Neuronal stem cell (in vitro differentiated cells): ENCODE data around the gene WNT2. TPM values are rescaled to one million over a fixed set of nuclear protein-coding genes. Genes with fewer than 3 reads are reported as not detected.

Experiments
- DNase-seq: peaks from one replicate; pipeline ENCODE4 v3.0.0-alpha.2; 2013; ENCODE audit warnings: low spot score
- H2AFZ ChIP-seq: one replicate; pipeline ENCODE4 v1.6.1; 2013; ENCODE audit warnings: mild to moderate bottlenecking, low read length, inconsistent platforms
- H2AK5ac ChIP-seq: 2 replicates; pipeline ENCODE4 v1.6.1; 2013; ENCODE audit warnings: low read depth, mild to moderate bottlenecking, inconsistent platforms, low read length, moderate library complexity, mixed read lengths
- H2BK120ac ChIP-seq: 2 replicates; pipeline ENCODE4 v1.6.1; 2013; ENCODE audit warnings: low read depth, mild to moderate bottlenecking, inconsistent platforms, low read length, moderate library complexity, mixed read lengths
- H2BK12ac ChIP-seq: one replicate; pipeline ENCODE4 v1.6.1; 2013; ENCODE audit warnings: low read length, inconsistent platforms
- H2BK15ac ChIP-seq: 2 replicates; pipeline ENCODE4 v1.6.1; 2013; ENCODE audit warnings: mild to moderate bottlenecking, low read length, inconsistent platforms, mixed read lengths
- H2BK5ac ChIP-seq: one replicate; pipeline ENCODE4 v1.6.1; 2013; ENCODE audit warnings: inconsistent platforms, mild to moderate bottlenecking, low read length, moderate library complexity
- H3K14ac ChIP-seq: one replicate; pipeline ENCODE4 v1.6.1; 2013; ENCODE audit warnings: low read length, inconsistent platforms
- H3K18ac ChIP-seq: 2 replicates; pipeline ENCODE4 v1.6.1; 2013; ENCODE audit warnings: low read length, inconsistent platforms
- H3K23ac ChIP-seq: 2 replicates; pipeline ENCODE4 v1.6.1; 2013; ENCODE audit warnings: low read depth, mild to moderate bottlenecking, mixed read lengths, low read length, inconsistent platforms; ENCODE audit not compliant: poor library complexity
- H3K27ac ChIP-seq: replicated peaks from 3 replicates; pipeline ENCODE4 v1.5.1; 2013; ENCODE audit warnings: low read length, inconsistent platforms
- H3K27me3 ChIP-seq, 3 experiments: 2 replicates each; pipeline ENCODE4 v1.6.1; 2013; ENCODE audit warnings: low read length in 3 of 3, mild to moderate bottlenecking in 2 of 3, inconsistent platforms in 1 of 3, low read depth in 1 of 3, mixed read lengths in 1 of 3, moderate library complexity in 1 of 3; ENCODE audit not compliant: control insufficient read depth in 3 of 3, insufficient read depth in 3 of 3
- H3K36me3 ChIP-seq, 2 donors: replicated peaks in 1 of 2; 2 replicates each; pipeline ENCODE4 v1.6.1; 2013; ENCODE audit warnings: low read length in 2 of 2; ENCODE audit not compliant: control insufficient read depth in 2 of 2, insufficient read depth in 2 of 2
- H3K4ac ChIP-seq: 2 replicates; pipeline ENCODE4 v1.6.1; 2013; ENCODE audit warnings: inconsistent platforms, mild to moderate bottlenecking, low read length, moderate library complexity
- H3K4me1 ChIP-seq, 2 donors: 1 replicate in 1 of 2; 2 replicates in 1 of 2; pipeline ENCODE4 v1.6.1; 2013; ENCODE audit warnings: low read length in 2 of 2, low read depth in 1 of 2; ENCODE audit not compliant: control insufficient read depth in 2 of 2, insufficient read depth in 1 of 2
- H3K4me2 ChIP-seq: one replicate; pipeline ENCODE4 v1.6.1; 2013; ENCODE audit warnings: mild to moderate bottlenecking, low read length, inconsistent platforms; ENCODE audit not compliant: insufficient read depth, poor library complexity, severe bottlenecking
- H3K4me3 ChIP-seq, 2 donors: 2 replicates each; pipeline ENCODE4 v1.5.1; 2013; ENCODE audit warnings: low read length in 2 of 2, mild to moderate bottlenecking in 2 of 2, inconsistent platforms in 1 of 2, moderate library complexity in 1 of 2
- H3K79me1 ChIP-seq: one replicate; pipeline ENCODE4 v1.6.1; 2013; ENCODE audit warnings: low read depth, mild to moderate bottlenecking, inconsistent platforms, low read length, moderate library complexity
- H3K9ac ChIP-seq: one replicate; pipeline ENCODE4 v1.6.1; 2013; ENCODE audit warnings: mild to moderate bottlenecking, low read depth, low read length, inconsistent platforms; ENCODE audit not compliant: poor library complexity
- H3K9me3 ChIP-seq, 2 donors: replicated peaks in 1 of 2; 2 replicates each; pipeline versions ENCODE3 to v1.6.1; 2013; ENCODE audit warnings: low read length in 2 of 2, mild to moderate bottlenecking in 2 of 2, inconsistent platforms in 1 of 2, low read depth in 1 of 2, mixed read lengths in 1 of 2, moderate library complexity in 1 of 2; ENCODE audit not compliant: control insufficient read depth in 2 of 2, insufficient read depth in 1 of 2
- H4K8ac ChIP-seq: one replicate; pipeline ENCODE4 v1.6.1; 2013; ENCODE audit warnings: low read depth, mild to moderate bottlenecking, inconsistent platforms, low read length, moderate library complexity
- H4K91ac ChIP-seq: one replicate; pipeline ENCODE4 v1.6.1; 2013; ENCODE audit warnings: low read length, low read depth, mild to moderate bottlenecking, inconsistent platforms; ENCODE audit not compliant: poor library complexity
- WGBS, 2 donors: extraction: QIAGEN DNeasy Blood & Tissue Kit; methylation state at CpG; one replicate each; pipeline ENCODE4 v1.1.7; 2013; ENCODE audit warnings: missing lambda C conversion rate in 2 of 2, mixed read lengths in 1 of 2; ENCODE audit not compliant: insufficient read length in 2 of 2, insufficient replicate concordance in 1 of 2; ENCODE audit errors: extremely low coverage in 2 of 2; 5-methylcytosine and 5-hydroxymethylcytosine counted together
- polyA plus RNA-seq, 2 experiments: library from polyadenylated mRNA; stranded (reverse); fragments of 200-250 nt; gene quantifications; one replicate each; pipeline ENCODE4 v1.2.3, GENCODE V29; 2013

The WNT2 gene
- not detected for polyA plus RNA-seq (2013, experiment 1 of 2)
- polyA plus RNA-seq (2013, experiment 2 of 2), result not detected

- peak within 1 kb of the TSS; percentile 16 for H2AK5ac ChIP-seq
- no peak within 1 kb of the TSS for H3K27ac ChIP-seq
- DNase-seq, result peak; percentile 31
- no peak within 1 kb of the TSS for H3K9ac ChIP-seq
- H3K27me3 ChIP-seq, result peaks cover 19 to 94% (median 51%) of the 10 kb centered on the region in 3 experiments
- H3K18ac ChIP-seq, result peak within 1 kb of the TSS; percentile 84
- no peak within 1 kb of the TSS for H2BK15ac ChIP-seq
- H3K23ac ChIP-seq, result no peak within 1 kb of the TSS
- peak within 1 kb of the TSS; percentile 100 for H3K4me2 ChIP-seq
- H3K9me3 ChIP-seq, result no peaks in the 10 kb centered on the region
- no peaks in the 10 kb centered on the region for H3K79me1 ChIP-seq
- H3K4me1 ChIP-seq, result peaks cover 5 to 13% of the 10 kb centered on the region in 2 donors
- no peak within 1 kb of the TSS for H4K91ac ChIP-seq
- H2BK5ac ChIP-seq, result no peak within 1 kb of the TSS
- no peak within 1 kb of the TSS for H3K14ac ChIP-seq
- no CpG with 5 or more reads among the region's 60 CpGs for WGBS, 2 donors
- no peak within 1 kb of the TSS for H3K4ac ChIP-seq
- peak within 1 kb of the TSS; percentile 41 to 80 for H3K4me3 ChIP-seq
- no peak within 1 kb of the TSS for H4K8ac ChIP-seq
- peak within 1 kb of the TSS; percentile 97 for H2AFZ ChIP-seq
- no peak within 1 kb of the TSS for H2BK12ac ChIP-seq
- H2BK120ac ChIP-seq, result no peak within 1 kb of the TSS
- H3K36me3 ChIP-seq, result no peaks in the 10 kb centered on the region
Measured at GRCh38 chr7:117322741-117323304, at the start of gene WNT2. TSS of gene WNT2 (minus strand) at chr7:117323058. CDS start at chr7:117322989, 69 bp downstream.

GRCh38 chr7:117372073-117372472 lies 49.2 kb upstream of the WNT2 start:
- Histone ChIP-seq H2BK15ac (no peak overlapping the region), H2BK120ac (no peak overlapping the region), H3K4me1 (no peaks in the 10 kb centered on the region), H3K14ac (no peak overlapping the region), H2AK5ac (no peak overlapping the region), H2BK5ac (no peak overlapping the region), H4K8ac (no peak overlapping the region), H3K4me2 (no peak overlapping the region), H3K27me3 (no peaks in the 10 kb centered on the region), H2BK12ac (no peak overlapping the region), H3K4ac (no peak overlapping the region), H2AFZ (no peak overlapping the region), H3K36me3 (no peaks in the 10 kb centered on the region), H3K27ac (no peak overlapping the region), H3K23ac (no peak overlapping the region), H4K91ac (no peak overlapping the region), H3K18ac (no peak overlapping the region), H3K9ac (no peak overlapping the region), H3K4me3 (no peak overlapping the region), H3K79me1 (no peaks in the 10 kb centered on the region), H3K9me3 (no peaks in the 10 kb centered on the region)
- DNase-seq, result no peak
- WGBS, 2 donors, result no CpG with 5 or more reads among the region's 1 CpG

- Histone ChIP-seq H3K79me1 (no peaks in the 10 kb centered on the region), H3K23ac (no peak overlapping the region), H4K91ac (no peak overlapping the region), H3K4me2 (no peak overlapping the region), H2BK12ac (no peak overlapping the region), H3K9ac (no peak overlapping the region), H4K8ac (peak overlapping the region; percentile 82), H3K4me1 (no peaks in the 10 kb centered on the region), H3K9me3 (no peaks in the 10 kb centered on the region), H3K27ac (no peak overlapping the region), H2AK5ac (no peak overlapping the region), H2BK5ac (no peak overlapping the region), H2AFZ (no peak overlapping the region), H3K4me3 (no peak overlapping the region), H3K18ac (no peak overlapping the region), H2BK15ac (no peak overlapping the region), H2BK120ac (no peak overlapping the region), H3K14ac (no peak overlapping the region), H3K27me3 (no peaks in the 10 kb centered on the region), H3K4ac (no peak overlapping the region), H3K36me3 (no peaks in the 10 kb centered on the region)
- no peak for DNase-seq
Measured at GRCh38 chr7:117364339-117365080, 41.7 kb upstream of the WNT2 start.

- no peak overlapping the region for H3K23ac ChIP-seq
- no peaks in the 10 kb centered on the region for H3K36me3 ChIP-seq
- H4K8ac ChIP-seq, result no peak overlapping the region
- no peak overlapping the region for H2BK15ac ChIP-seq
- no peaks in the 10 kb centered on the region for H3K9me3 ChIP-seq
- no peak overlapping the region for H2BK5ac ChIP-seq
- H3K9ac ChIP-seq, result no peak overlapping the region
- H3K27ac ChIP-seq, result no peak overlapping the region
- no peaks in the 10 kb centered on the region for H3K27me3 ChIP-seq
- H2AFZ ChIP-seq, result no peak overlapping the region
- H2BK12ac ChIP-seq, result no peak overlapping the region
- no peak overlapping the region for H3K18ac ChIP-seq
- no peaks in the 10 kb centered on the region for H3K4me1 ChIP-seq
- H3K4ac ChIP-seq, result no peak overlapping the region
- no peaks in the 10 kb centered on the region for H3K79me1 ChIP-seq
- no peak overlapping the region for H3K14ac ChIP-seq
- no peak overlapping the region for H2AK5ac ChIP-seq
- no peak overlapping the region for H3K4me2 ChIP-seq
- no peak for DNase-seq
- no peak overlapping the region for H4K91ac ChIP-seq
- H3K4me3 ChIP-seq, result no peak overlapping the region
- H2BK120ac ChIP-seq, result no peak overlapping the region
Measured at GRCh38 chr7:117362294-117362888, 39.5 kb upstream of the WNT2 start.
